HFF-Myc (cell line): ENCODE data around the gene CAD.

Source experiments
- DNase-seq: peaks from one replicate; pipeline ENCODE4 v3.0.0-alpha.2; 2011; ENCODE audit warnings: low read depth; ENCODE audit errors: extremely low read depth
- H3K4me3 ChIP-seq: replicated peaks from 2 replicates; pipeline ENCODE4 v1.5.1; 2011; ENCODE audit warnings: low read depth, mild to moderate bottlenecking, control low read depth, low read length
- TF ChIP-seq, protein P1 (sequence below): IDR thresholded peaks from 2 replicates; pipeline ENCODE4 v1.5.1; 2012; ENCODE audit warnings: mild to moderate bottlenecking, low read depth, low read length, control low read depth; ENCODE audit errors: missing control alignments

The CAD gene

DNA sequence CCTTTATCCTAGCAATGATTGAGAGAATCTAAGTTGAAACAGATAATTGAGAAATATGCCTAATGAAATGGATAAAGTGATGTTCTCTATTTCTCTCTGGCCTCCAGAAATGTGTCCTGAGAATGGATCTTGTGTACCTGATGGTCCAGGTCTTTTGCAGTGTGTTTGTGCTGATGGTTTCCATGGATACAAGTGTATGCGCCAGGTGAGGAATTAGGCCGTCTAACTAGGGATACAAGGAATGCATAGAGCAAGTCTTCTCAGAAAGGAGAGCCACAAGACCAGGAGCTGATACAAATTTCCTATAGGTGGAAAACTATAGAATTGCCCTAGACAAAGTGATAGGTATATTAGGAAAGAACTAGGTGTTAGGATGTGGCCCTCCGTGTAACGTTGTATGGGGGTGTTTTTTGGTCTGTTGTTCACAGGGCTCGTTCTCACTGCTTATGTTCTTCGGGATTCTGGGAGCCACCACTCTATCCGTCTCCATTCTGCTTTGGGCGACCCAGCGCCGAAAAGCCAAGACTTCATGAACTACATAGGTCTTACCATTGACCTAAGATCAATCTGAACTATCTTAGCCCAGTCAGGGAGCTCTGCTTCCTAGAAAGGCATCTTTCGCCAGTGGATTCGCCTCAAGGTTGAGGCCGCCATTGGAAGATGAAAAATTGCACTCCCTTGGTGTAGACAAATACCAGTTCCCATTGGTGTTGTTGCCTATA lies 592 bp upstream of the CAD start:
- H3K4me3 ChIP-seq = peak overlapping the region; percentile 93
- TF ChIP-seq, protein P1, sequence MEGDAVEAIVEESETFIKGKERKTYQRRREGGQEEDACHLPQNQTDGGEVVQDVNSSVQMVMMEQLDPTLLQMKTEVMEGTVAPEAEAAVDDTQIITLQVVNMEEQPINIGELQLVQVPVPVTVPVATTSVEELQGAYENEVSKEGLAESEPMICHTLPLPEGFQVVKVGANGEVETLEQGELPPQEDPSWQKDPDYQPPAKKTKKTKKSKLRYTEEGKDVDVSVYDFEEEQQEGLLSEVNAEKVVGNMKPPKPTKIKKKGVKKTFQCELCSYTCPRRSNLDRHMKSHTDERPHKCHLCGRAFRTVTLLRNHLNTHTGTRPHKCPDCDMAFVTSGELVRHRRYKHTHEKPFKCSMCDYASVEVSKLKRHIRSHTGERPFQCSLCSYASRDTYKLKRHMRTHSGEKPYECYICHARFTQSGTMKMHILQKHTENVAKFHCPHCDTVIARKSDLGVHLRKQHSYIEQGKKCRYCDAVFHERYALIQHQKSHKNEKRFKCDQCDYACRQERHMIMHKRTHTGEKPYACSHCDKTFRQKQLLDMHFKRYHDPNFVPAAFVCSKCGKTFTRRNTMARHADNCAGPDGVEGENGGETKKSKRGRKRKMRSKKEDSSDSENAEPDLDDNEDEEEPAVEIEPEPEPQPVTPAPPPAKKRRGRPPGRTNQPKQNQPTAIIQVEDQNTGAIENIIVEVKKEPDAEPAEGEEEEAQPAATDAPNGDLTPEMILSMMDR = no peak
- no peak for DNase-seq

DNA sequence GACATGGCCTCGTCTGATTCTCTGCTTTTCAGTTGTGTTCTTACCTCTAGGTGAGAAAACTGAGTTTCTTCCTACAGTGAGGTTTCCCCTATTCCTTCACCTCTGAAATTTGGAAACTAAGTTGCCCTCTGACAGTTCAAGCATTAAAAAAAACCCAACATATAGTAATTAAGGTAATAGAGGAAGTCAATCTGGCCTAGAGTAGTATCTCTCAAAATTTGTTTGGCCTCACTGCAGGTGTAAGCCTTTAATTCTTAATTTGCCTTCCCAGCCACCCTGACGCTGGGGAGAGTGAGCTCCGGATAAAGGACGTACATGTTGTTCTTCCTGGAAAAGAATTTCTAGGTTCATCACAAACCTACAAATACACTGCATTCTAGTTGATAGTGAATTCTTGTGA lies 1.4 kb downstream of the CAD start:
- TF ChIP-seq, protein P1 = no peak
- peak overlapping the region; percentile 93 for H3K4me3 ChIP-seq

DNA sequence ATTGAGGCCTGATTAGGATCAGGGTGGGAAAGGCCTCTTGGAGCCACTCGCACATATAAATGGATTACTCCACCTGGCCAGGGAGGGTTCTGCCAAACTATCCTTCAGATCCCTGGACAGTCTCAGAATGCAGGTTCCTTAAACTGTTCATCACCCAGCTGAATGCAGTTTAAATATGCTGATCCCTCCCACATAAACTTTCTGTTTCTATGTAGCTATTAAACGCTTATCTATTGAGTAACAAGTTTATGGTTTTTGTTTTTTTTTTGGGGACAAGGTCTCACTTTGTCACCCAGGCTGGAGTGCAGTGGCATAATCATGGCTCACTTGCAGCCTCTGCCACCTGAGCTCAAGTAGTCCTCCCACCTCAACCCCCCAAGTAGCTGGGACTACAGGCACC lies 1.9 kb downstream of the CAD start:
- TF ChIP-seq, protein P1 = no peak

More for the DNA sequence above, 1.4 kb downstream of the CAD start:
- DNase-seq = no peak

DNA sequence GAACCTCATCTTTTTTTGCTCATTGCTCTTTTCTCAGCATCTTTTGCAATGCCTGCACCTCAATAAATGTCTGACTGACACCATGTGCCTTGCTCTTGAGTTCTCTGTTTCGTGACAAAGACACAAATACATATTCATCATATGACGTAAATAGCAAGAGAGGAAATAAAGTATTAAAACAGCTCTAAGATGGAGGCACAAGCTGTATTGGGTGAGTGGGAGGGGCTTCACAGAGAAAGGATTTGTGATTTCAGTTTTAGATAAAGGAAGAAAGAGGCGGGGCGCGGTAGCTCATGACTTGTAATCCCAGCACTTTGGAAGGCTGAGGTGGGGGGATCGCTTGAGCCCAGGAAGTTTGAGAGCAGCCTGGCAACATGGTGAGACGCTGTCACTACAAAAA lies 2.9 kb downstream of the CAD start:
- TF ChIP-seq, protein P1 = no peak
- no peak for DNase-seq
- no peak overlapping the region for H3K4me3 ChIP-seq

More for the DNA sequence above, 1.9 kb downstream of the CAD start:
- DNase-seq = no peak
- H3K4me3 ChIP-seq = peak overlapping the region; percentile 93

DNA sequence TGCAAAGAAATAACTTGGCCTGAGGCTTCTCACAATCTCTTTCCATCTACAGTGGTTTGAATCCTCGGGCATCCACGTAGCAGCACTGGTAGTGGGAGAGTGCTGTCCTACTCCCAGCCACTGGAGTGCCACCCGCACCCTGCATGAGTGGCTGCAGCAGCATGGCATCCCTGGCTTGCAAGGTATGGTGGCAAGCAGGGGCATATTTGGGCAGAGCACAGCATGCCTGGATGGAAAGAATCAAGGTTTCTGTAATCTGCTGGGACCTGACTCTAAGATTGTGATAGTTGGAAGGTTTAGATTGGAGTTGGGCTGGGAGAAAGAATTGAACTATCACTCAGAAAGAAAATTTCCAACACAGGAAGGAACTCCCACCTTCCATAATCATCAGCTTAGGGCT lies 4.0 kb downstream of the CAD start:
- no peak for DNase-seq
- no peak overlapping the region for H3K4me3 ChIP-seq
- TF ChIP-seq, protein P1 = no peak

DNA sequence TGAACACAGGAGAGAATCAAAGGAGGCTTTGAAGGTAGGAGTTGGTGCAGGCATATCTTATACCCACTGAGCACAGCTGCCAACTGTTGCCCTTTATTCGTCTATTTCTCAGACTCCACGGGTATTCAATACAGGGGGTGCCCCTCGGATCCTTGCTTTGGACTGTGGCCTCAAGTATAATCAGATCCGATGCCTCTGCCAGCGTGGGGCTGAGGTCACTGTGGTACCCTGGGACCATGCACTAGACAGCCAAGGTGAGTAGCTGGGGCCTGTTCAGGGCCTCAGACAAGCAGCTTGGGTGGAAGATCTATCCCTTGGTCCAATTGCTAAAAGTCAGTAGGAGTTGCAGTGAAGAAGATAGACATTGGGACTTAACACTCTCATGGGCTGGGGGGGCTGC lies 5.2 kb downstream of the CAD start:
- TF ChIP-seq, protein P1 = no peak
- DNase-seq = no peak
- H3K4me3 ChIP-seq = no peak overlapping the region

DNA sequence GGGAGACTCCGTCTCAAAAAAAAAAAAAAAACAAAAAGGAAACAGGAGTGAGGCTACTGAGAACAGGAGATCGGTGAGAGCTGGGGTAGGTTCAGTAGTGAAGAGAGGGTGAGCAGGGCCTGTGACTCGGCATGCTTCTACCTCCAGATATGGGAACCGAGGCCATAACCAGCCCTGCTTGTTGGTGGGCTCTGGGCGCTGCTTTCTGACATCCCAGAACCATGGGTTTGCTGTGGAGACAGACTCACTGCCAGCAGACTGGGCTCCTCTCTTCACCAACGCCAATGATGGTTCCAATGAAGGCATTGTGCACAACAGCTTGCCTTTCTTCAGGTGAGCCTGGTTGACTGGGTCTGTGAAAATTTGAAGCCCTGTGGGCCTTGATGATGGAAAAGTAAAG lies 6.2 kb downstream of the CAD start:
- DNase-seq = no peak

More for the DNA sequence above, 6.2 kb downstream of the CAD start:
- H3K4me3 ChIP-seq = no peak overlapping the region
- TF ChIP-seq, protein P1 = no peak
